ENCODE measurements around the gene UCHL3. TPM values are rescaled to one million over a fixed set of nuclear protein-coding genes. Genes with fewer than 3 reads are reported as not detected.

Gene UCHL3
- total RNA-seq, 1 experiment from 2014 or later = 50.8 TPM

DNA sequence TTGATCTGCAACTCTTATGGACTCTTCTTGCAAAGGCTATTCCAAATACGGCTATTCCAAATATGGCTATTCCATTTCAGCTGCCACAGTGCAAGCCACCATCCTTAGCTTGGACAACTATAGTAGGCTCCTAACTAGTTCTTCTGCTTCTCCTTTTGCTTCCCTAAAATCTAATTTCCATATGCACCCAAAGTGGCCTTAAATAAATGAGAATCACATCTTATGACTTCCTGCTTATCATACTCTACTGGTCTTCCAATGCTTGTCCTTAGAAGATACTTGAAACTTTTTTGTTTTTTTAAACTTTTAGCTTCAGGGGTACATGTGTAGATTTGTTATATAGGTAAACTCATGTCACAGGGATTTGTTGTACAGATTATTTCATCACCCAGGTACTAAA, 4.9 kb downstream of the UCHL3 start:
- no peak overlapping the region for H3T11ph ChIP-seq (ENCODE audit: low read length)

More for the DNA sequence above, 4.9 kb downstream of the UCHL3 start:
- no peak overlapping the region for H2BK12ac ChIP-seq (ENCODE audit: insufficient read length, low read depth, low read length)
- no peaks in the 10 kb centered on the region for H3K79me1 ChIP-seq (ENCODE audit: insufficient read depth, low read depth, low read length, poor library complexity, severe bottlenecking)
- H2BK20ac ChIP-seq (ENCODE audit: low read depth, low read length, poor library complexity, severe bottlenecking) = no peak overlapping the region
- Mint-ChIP-seq H3K27ac (no peak overlapping the region), H3K9me3 (no peaks in the 10 kb centered on the region), H3K4me3 (no peak overlapping the region), H3K27me3 (ENCODE audit: low read depth) (no peaks in the 10 kb centered on the region), H3K36me3 (ENCODE audit: insufficient read depth in 1 of 3, low read depth in 3 of 3) (peaks cover 4 to 17% (median 10%) of the 10 kb centered on the region in 3 experiments; a peak in 6 of 7 replicates), H3K4me1 (peaks cover 5 to 10% of the 10 kb centered on the region in 2 experiments)
- H3K4me2 ChIP-seq (ENCODE audit: insufficient read depth, insufficient read length, low read length) = no peak overlapping the region
- no peak overlapping the region for H3K27ac ChIP-seq (ENCODE audit: insufficient read length, low read depth, low read length)
- no peak overlapping the region for H3K56ac ChIP-seq (ENCODE audit: insufficient read length, low read depth, low read length)
- no peak overlapping the region for H3K4ac ChIP-seq (ENCODE audit: low read depth, low read length)
- H4K20me1 ChIP-seq (ENCODE audit: control insufficient read depth, insufficient read depth, insufficient read length) = no peaks in the 10 kb centered on the region
- H4K8ac ChIP-seq (replicated peaks; ENCODE audit: insufficient read length, low read depth, low read length) = no peak overlapping the region
- H2BK15ac ChIP-seq (ENCODE audit: low read depth, low read length) = no peak overlapping the region
- H3K4me1 ChIP-seq (ENCODE audit: insufficient read depth, low read length) = no peaks in the 10 kb centered on the region
- H4K5ac ChIP-seq (ENCODE audit: insufficient read length, low read depth, low read length) = no peak overlapping the region
- no peak for DNase-seq
- H2BK5ac ChIP-seq (ENCODE audit: insufficient read length, low read length) = no peak overlapping the region
- H3K9me3 ChIP-seq (ENCODE audit: control insufficient read depth, low read depth, low read length) = no peaks in the 10 kb centered on the region
- H2AK5ac ChIP-seq (ENCODE audit: insufficient read length, low read length) = no peak overlapping the region
- H3K9ac ChIP-seq (ENCODE audit: extremely low read depth, insufficient read length, low read length) = no peak overlapping the region
- H3K27me3 ChIP-seq (ENCODE audit: insufficient read depth, low read length) = no peaks in the 10 kb centered on the region
- no peak overlapping the region for H3K18ac ChIP-seq (ENCODE audit: insufficient read length, low read depth, low read length)
- no peak overlapping the region for H2BK120ac ChIP-seq (ENCODE audit: low read depth, low read length, poor library complexity, severe bottlenecking)
- H3K23ac ChIP-seq (ENCODE audit: insufficient read length, low read depth, low read length) = no peak overlapping the region
- no peak for TF ChIP-seq CTCF (conservative IDR thresholded peaks at IDR 0.05)
- H4K91ac ChIP-seq (ENCODE audit: insufficient read length, low read depth, low read length) = no peak overlapping the region
- no peak overlapping the region for H2AFZ ChIP-seq (ENCODE audit: low read length)
- H3K79me2 ChIP-seq (ENCODE audit: insufficient read depth, low read length) = 0 out of 2 replicates have a peak, but pooled peaks cover 2% of the 10 kb centered on the region
- peaks cover 5% of the 10 kb centered on the region for H3K23me2 ChIP-seq (ENCODE audit: insufficient read length, low read depth, low read length, poor library complexity, severe bottlenecking)
- H3K14ac ChIP-seq (ENCODE audit: insufficient read depth, low read length) = no peak overlapping the region
- WGBS (ENCODE audit: extremely low coverage, insufficient read length, low lambda C conversion rate) = no CpG with 5 or more reads among the region's 1 CpG

Measured in H9 (cell line).